ENCODE results near the gene B3GAT3. TPM values are rescaled to one million over a fixed set of nuclear protein-coding genes. Genes with fewer than 3 reads are reported as not detected.
A peak's percentile ranks its signal among the peaks of the same experiment; 100 is the strongest.

Gene B3GAT3
- polyA plus RNA-seq, 1 donor from 2014 or later: 102 TPM

GRCh38 chr11:62613291-62613778 is 8.5 kb downstream of the B3GAT3 start:
- H2AFZ ChIP-seq (ENCODE audit: low read depth, low read length): no peak overlapping the region
- H3K79me2 ChIP-seq (replicated peaks; ENCODE audit: insufficient read depth, low read length): no peaks in the 10 kb centered on the region
- H3K4me2 ChIP-seq (ENCODE audit: low read length): no peak overlapping the region
- no peaks in the 10 kb centered on the region for H3K9me3 ChIP-seq (ENCODE audit: low read length)
- no peaks in the 10 kb centered on the region for H3K9me2 ChIP-seq (ENCODE audit: insufficient read depth, low read length)
- H3K36me3 ChIP-seq (ENCODE audit: insufficient read depth, low read length): no peaks in the 10 kb centered on the region
- H3K27ac ChIP-seq (ENCODE audit: low read length): no peak overlapping the region
- no peak overlapping the region for H3K4me3 ChIP-seq (ENCODE audit: low read length)
- TF ChIP-seq EZH2 (IDR thresholded peaks at IDR 0.05; ENCODE audit: borderline replicate concordance, insufficient read depth, low read length, poor library complexity, severe bottlenecking): no peak
- TF ChIP-seq REST (IDR thresholded peaks at IDR 0.05; ENCODE audit: borderline replicate concordance): no peak
- TF ChIP-seq TAF1 (IDR thresholded peaks at IDR 0.05; ENCODE audit: low read depth): no peak
- TF ChIP-seq POLR2AphosphoS5 (IDR thresholded peaks at IDR 0.05): no peak
- no peak for TF ChIP-seq MXI1 (conservative IDR thresholded peaks at IDR 0.05; ENCODE audit: poor library complexity, severe bottlenecking)
- no peak for TF ChIP-seq RAD21 (conservative IDR thresholded peaks at IDR 0.05)
- TF ChIP-seq CTCF (IDR thresholded peaks at IDR 0.05; ENCODE audit: poor library complexity, severe bottlenecking): no peak
- TF ChIP-seq EP300 (conservative IDR thresholded peaks at IDR 0.05; ENCODE audit: poor library complexity, severe bottlenecking): no peak
- no peak for TF ChIP-seq SMC3 (conservative IDR thresholded peaks at IDR 0.05; ENCODE audit: poor library complexity)
- H3F3A ChIP-seq (ENCODE audit: insufficient read depth, low read length, poor library complexity, severe bottlenecking): no peaks in the 10 kb centered on the region
- H4K20me1 ChIP-seq (ENCODE audit: insufficient read depth): no peaks in the 10 kb centered on the region
- peak overlapping the region; percentile 3 for H3K9ac ChIP-seq (ENCODE audit: low read length)
- H3K27me3 ChIP-seq (ENCODE audit: insufficient read depth, low read depth, low read length): peaks cover 8% of the 10 kb centered on the region

- Histone ChIP-seq H3K4me3 (ENCODE audit: low read length) (peak within 1 kb of the TSS; percentile 35), H2AFZ (ENCODE audit: low read depth, low read length) (no peak within 1 kb of the TSS), H3K9me2 (ENCODE audit: insufficient read depth, low read length) (no peaks in the 10 kb centered on the region), H3F3A (ENCODE audit: insufficient read depth, low read length, poor library complexity, severe bottlenecking) (no peaks in the 10 kb centered on the region), H3K4me2 (ENCODE audit: low read length) (no peak within 1 kb of the TSS), H4K20me1 (ENCODE audit: insufficient read depth) (no peaks in the 10 kb centered on the region), H3K9ac (ENCODE audit: low read length) (peak within 1 kb of the TSS; percentile 16), H3K36me3 (ENCODE audit: insufficient read depth, low read length) (no peaks in the 10 kb centered on the region), H3K27me3 (ENCODE audit: insufficient read depth, low read depth, low read length) (peaks cover 8% of the 10 kb centered on the region), H3K79me2 (replicated peaks; ENCODE audit: insufficient read depth, low read length) (no peaks in the 10 kb centered on the region), H3K9me3 (ENCODE audit: low read length) (no peaks in the 10 kb centered on the region), H3K27ac (ENCODE audit: low read length) (no peak within 1 kb of the TSS)
- peak; percentile 57 for TF ChIP-seq CTCF (IDR thresholded peaks at IDR 0.05; ENCODE audit: poor library complexity, severe bottlenecking)
- TF ChIP-seq TAF1 (IDR thresholded peaks at IDR 0.05; ENCODE audit: low read depth): no peak
These were observed 9.2 kb downstream of the B3GAT3 start, which contains the start of the genes EML3 and ROM1 for GRCh38 chr11:62612366-62613290. TSS of gene EML3 (minus strand) at chr11:62612775. CDS start at chr11:62612457, 318 bp downstream. TSS of gene ROM1 (plus strand) at chr11:62613257. CDS start at chr11:62613282, 25 bp downstream.
